Keratinocyte (primary cell): ENCODE measurements around the gene GLOD4. TPM values are rescaled to one million over a fixed set of nuclear protein-coding genes. Genes with fewer than 3 reads are reported as not detected.
"Not testable (repeated sequence)": the region's sequence is repeated elsewhere in the genome, so short reads cannot be mapped to it uniquely, and the experiment has no call there.

ENCODE experiments used
- DNase-seq: peaks from one replicate; pipeline ENCODE4 v3.0.0-alpha.2; 2011; ENCODE audit warnings: low read depth, missing footprints, low spot score
- FAIRE-seq: peaks from 2 replicates; lab custom pipeline; 2011; peaks lifted over from hg19 to GRCh38; lab: Jason Lieb, UNC
- H2AFZ ChIP-seq: 2 replicates; pipeline ENCODE4 v1.6.0; 2012; ENCODE audit warnings: low read length, control low read depth, inconsistent platforms; ENCODE audit not compliant: control insufficient read depth
- H3K27ac ChIP-seq: 2 replicates; pipeline ENCODE4 v1.5.1; 2011; ENCODE audit warnings: low read length; ENCODE audit not compliant: control insufficient read depth, insufficient read depth
- H3K27me3 ChIP-seq: 3 replicates; pipeline ENCODE4 v1.6.0; 2011; ENCODE audit warnings: low read length; ENCODE audit not compliant: control insufficient read depth, insufficient read depth; ENCODE audit errors: extremely low read depth
- H3K36me3 ChIP-seq, 2 experiments: 2 replicates in 1 of 2; 3 replicates in 1 of 2; pipeline ENCODE4 v1.5.1; 2011; ENCODE audit warnings: low read length in 2 of 2, mild to moderate bottlenecking in 1 of 2; ENCODE audit not compliant: control insufficient read depth in 2 of 2, insufficient read depth in 2 of 2; ENCODE audit errors: extremely low read depth in 1 of 2
- H3K4me1 ChIP-seq: 3 replicates; pipeline ENCODE4 v1.5.1; 2011; ENCODE audit warnings: low read length; ENCODE audit not compliant: control insufficient read depth, insufficient read depth; ENCODE audit errors: extremely low read depth
- H3K4me2 ChIP-seq: 3 replicates; pipeline ENCODE4 v1.6.0; 2011; ENCODE audit warnings: low read depth, low read length; ENCODE audit not compliant: control insufficient read depth, insufficient read depth; ENCODE audit errors: extremely low read depth
- H3K4me3 ChIP-seq, 3 experiments: fragments of 200-600 bp in 1 of 3; sonication (generic) in 1 of 3; 2 replicates in 2 of 3; 3 replicates in 1 of 3; pipeline ENCODE4 v1.5.1; 2011 to 2016; ENCODE audit warnings: low read length in 3 of 3, mild to moderate bottlenecking in 3 of 3, control low read depth in 2 of 3, inconsistent platforms in 1 of 3, low read depth in 1 of 3, mixed read lengths in 1 of 3, mixed run types in 1 of 3, moderate library complexity in 1 of 3; ENCODE audit not compliant: control insufficient read depth in 2 of 3, insufficient read depth in 2 of 3; ENCODE audit errors: extremely low read depth in 1 of 3
- H3K79me2 ChIP-seq: 2 replicates; pipeline ENCODE4 v1.6.0; 2012; ENCODE audit warnings: low read length; ENCODE audit not compliant: control insufficient read depth, insufficient read depth
- H3K9ac ChIP-seq: 3 replicates; pipeline ENCODE4 v1.6.0; 2011; ENCODE audit warnings: low read length; ENCODE audit not compliant: control insufficient read depth, insufficient read depth; ENCODE audit errors: extremely low read depth
- H3K9me1 ChIP-seq: 3 replicates; pipeline ENCODE4 v1.6.0; 2011; ENCODE audit warnings: low read length; ENCODE audit not compliant: control insufficient read depth, insufficient read depth; ENCODE audit errors: extremely low read depth
- H3K9me3 ChIP-seq: 2 replicates; pipeline ENCODE4 v1.5.1; 2012; ENCODE audit warnings: low read depth, low read length; ENCODE audit not compliant: control insufficient read depth
- H4K20me1 ChIP-seq: 3 replicates; pipeline ENCODE4 v1.6.0; 2011; ENCODE audit warnings: low read length; ENCODE audit not compliant: control insufficient read depth, insufficient read depth; ENCODE audit errors: extremely low read depth
- EZH2 ChIP-seq: IDR thresholded peaks from one replicate; pipeline ENCODE4 v1.6.1; 2012; ENCODE audit warnings: inconsistent platforms, mild to moderate bottlenecking, low read length, moderate library complexity
- dilution Hi-C: fragments of 300-500 bp; cut with MboI; formaldehyde crosslinking; loops from one replicate; pipeline ENCODE4 v1.7.0; 2020; ENCODE audit warnings: low sequenced_read_pairs; ENCODE audit not compliant: extremely low pct_ligation_motif_present
- polyA plus RNA-seq, 5 experiments: library from polyadenylated mRNA; depleted of rRNA in 3 of 5; stranded (reverse) in 3 of 5; stranded (forward) in 1 of 5; unstranded in 1 of 5; fragments of >200 nt; gene quantifications; 1 replicate in 1 of 5; 2 replicates in 3 of 5; 3 replicates in 1 of 5; pipeline versions ENCODE4 v1.2.1 to v1.2.3, GENCODE V29; 2011 to 2012; ENCODE audit warnings: missing spikeins in 2 of 5, low read depth in 1 of 5, low replicate concordance in 1 of 5
- TF ChIP-seq, protein P1 (sequence below), 3 experiments: IDR thresholded peaks in 1 of 3; conservative IDR thresholded peaks in 1 of 3; optimal IDR thresholded peaks in 1 of 3; 2 replicates in 2 of 3; 3 replicates in 1 of 3; pipeline versions ENCODE3 to v1.5.1; 2011; ENCODE audit warnings: low read length in 3 of 3, mild to moderate bottlenecking in 3 of 3, moderate library complexity in 2 of 3, control low read depth in 1 of 3, inconsistent platforms in 1 of 3; ENCODE audit not compliant: insufficient read depth in 2 of 3; ENCODE audit errors: extremely low read depth in 1 of 3

GLOD4 gene
- polyA plus RNA-seq, 1 donor (not counting 4 experiments of a cell fraction or from before 2014, with no cell fraction given): 71.9 TPM

DNA sequence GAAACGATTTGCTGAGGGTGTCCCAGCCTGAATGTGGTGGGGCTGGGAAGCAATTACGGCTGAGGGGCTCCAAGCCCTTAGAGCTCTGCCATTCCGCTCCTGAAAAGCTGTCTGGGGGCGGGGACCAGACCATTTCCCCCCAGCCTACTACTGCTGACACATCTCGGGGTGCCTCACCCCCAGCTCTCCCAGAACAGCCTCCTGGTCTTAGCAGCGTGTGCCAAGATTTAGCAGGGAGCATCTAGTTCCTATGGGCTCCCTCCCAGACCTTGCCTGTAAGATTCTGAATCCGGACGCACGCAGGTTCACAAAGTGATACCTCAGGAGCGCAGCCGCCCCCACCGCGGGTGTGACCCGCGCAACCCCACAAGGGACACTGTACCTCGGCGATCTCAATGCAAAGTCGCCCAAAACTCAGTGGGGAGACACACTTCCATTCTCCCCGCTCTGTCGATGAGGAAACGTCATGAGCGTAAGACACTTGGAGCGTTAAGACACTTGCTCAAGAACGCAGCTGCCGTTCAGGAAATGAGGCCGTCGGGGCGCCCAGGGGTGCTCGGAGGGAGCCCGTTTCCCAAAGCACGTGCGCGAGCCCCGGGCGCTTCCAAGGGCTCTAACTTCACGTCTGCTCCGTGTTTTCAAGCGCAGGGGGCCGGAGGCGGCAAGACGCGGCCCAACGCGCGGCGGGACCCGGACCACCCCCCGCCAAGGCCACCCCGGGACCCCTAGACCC, 30.6 kb downstream of the GLOD4 start:
- peak overlapping the region; percentile 87 for H3K4me2 ChIP-seq
- H2AFZ ChIP-seq: peak overlapping the region; percentile 62
- no peaks in the 10 kb centered on the region for H3K27me3 ChIP-seq
- peak overlapping the region; percentile 90 for H3K9ac ChIP-seq
- no peaks in the 10 kb centered on the region for H3K9me1 ChIP-seq
- H3K9me3 ChIP-seq: no peaks in the 10 kb centered on the region
- H3K4me1 ChIP-seq: peaks cover 24% of the 10 kb centered on the region
- H3K27ac ChIP-seq: peak overlapping the region; percentile 85
- FAIRE-seq: no peak
- dilution Hi-C loops: no loop called here
- no peaks in the 10 kb centered on the region for H4K20me1 ChIP-seq
- TF ChIP-seq, protein P1, sequence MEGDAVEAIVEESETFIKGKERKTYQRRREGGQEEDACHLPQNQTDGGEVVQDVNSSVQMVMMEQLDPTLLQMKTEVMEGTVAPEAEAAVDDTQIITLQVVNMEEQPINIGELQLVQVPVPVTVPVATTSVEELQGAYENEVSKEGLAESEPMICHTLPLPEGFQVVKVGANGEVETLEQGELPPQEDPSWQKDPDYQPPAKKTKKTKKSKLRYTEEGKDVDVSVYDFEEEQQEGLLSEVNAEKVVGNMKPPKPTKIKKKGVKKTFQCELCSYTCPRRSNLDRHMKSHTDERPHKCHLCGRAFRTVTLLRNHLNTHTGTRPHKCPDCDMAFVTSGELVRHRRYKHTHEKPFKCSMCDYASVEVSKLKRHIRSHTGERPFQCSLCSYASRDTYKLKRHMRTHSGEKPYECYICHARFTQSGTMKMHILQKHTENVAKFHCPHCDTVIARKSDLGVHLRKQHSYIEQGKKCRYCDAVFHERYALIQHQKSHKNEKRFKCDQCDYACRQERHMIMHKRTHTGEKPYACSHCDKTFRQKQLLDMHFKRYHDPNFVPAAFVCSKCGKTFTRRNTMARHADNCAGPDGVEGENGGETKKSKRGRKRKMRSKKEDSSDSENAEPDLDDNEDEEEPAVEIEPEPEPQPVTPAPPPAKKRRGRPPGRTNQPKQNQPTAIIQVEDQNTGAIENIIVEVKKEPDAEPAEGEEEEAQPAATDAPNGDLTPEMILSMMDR (optimal IDR thresholded peaks at IDR 0.05 in 1 of 3, IDR thresholded peaks at IDR 0.05 in 1 of 3, conservative IDR thresholded peaks at IDR 0.05 in 1 of 3; ENCODE audit: extremely low read depth in 1 of 3, insufficient read depth in 2 of 3, low read length in 3 of 3): no peak
- TF ChIP-seq EZH2: no peak
- no peak for DNase-seq
- peaks cover 53% of the 10 kb centered on the region for H3K79me2 ChIP-seq
- peak overlapping the region; percentile 54 to 92 (median 87) for H3K4me3 ChIP-seq
- H3K36me3 ChIP-seq: peaks cover 9 to 14% of the 10 kb centered on the region in 2 experiments

- dilution Hi-C loops: no loop called here
- Histone ChIP-seq H3K9ac (peak overlapping the region; percentile 90), H3K4me1 (peaks cover 16% of the 10 kb centered on the region), H3K4me2 (peak overlapping the region; percentile 87), H2AFZ (no peak overlapping the region), H3K9me3 (no peaks in the 10 kb centered on the region), H3K79me2 (peaks cover 62% of the 10 kb centered on the region), H3K27ac (peak overlapping the region; percentile 85), H3K36me3 (peaks cover 13 to 22% of the 10 kb centered on the region in 2 experiments), H4K20me1 (peaks cover 2% of the 10 kb centered on the region), H3K27me3 (no peaks in the 10 kb centered on the region), H3K9me1 (no peaks in the 10 kb centered on the region), H3K4me3 (peak overlapping the region; percentile 54 to 92 (median 87))
- DNase-seq (no peak), FAIRE-seq (peak; percentile 5)
- TF ChIP-seq EZH2: no peak
- TF ChIP-seq, protein P1 (optimal IDR thresholded peaks at IDR 0.05 in 1 of 3, IDR thresholded peaks at IDR 0.05 in 1 of 3, conservative IDR thresholded peaks at IDR 0.05 in 1 of 3; ENCODE audit: extremely low read depth in 1 of 3, insufficient read depth in 2 of 3, low read length in 3 of 3): no peak
Observed at GRCh38 chr17:750431-751037, 31.5 kb downstream of the GLOD4 start.

DNA sequence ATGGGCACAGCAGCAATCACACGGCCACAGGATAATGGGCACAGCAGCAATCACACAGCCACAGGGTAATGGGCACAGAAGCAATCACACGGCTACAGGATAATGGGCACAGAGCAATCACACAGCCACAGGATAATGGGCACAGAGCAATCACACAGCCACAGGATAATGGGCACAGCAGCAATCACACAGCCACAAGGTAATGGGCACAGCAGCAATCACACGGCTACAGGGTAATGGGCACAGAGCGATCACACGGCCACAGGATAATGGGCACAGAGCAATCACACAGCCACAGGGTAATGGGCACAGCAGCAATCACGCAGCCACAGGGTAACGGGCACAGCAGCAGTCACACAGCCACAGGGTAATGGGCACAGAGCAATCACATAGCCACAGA, 32.7 kb downstream of the GLOD4 start:
- H3K9ac ChIP-seq, DNase-seq, H3K27ac ChIP-seq, H3K9me3 ChIP-seq, H3K27me3 ChIP-seq, H4K20me1 ChIP-seq, FAIRE-seq, H3K4me2 ChIP-seq, H3K4me3 ChIP-seq, H2AFZ ChIP-seq, H3K9me1 ChIP-seq, dilution Hi-C loops: not testable (repeated sequence)
- Histone ChIP-seq H3K4me1 (peaks cover 16% of the 10 kb centered on the region), H3K79me2 (peaks cover 74% of the 10 kb centered on the region), H3K36me3 (peaks cover 24 to 31% of the 10 kb centered on the region in 2 experiments)
